Measurements from ENCODE around the gene TPPP3.

Gene TPPP3

DNA sequence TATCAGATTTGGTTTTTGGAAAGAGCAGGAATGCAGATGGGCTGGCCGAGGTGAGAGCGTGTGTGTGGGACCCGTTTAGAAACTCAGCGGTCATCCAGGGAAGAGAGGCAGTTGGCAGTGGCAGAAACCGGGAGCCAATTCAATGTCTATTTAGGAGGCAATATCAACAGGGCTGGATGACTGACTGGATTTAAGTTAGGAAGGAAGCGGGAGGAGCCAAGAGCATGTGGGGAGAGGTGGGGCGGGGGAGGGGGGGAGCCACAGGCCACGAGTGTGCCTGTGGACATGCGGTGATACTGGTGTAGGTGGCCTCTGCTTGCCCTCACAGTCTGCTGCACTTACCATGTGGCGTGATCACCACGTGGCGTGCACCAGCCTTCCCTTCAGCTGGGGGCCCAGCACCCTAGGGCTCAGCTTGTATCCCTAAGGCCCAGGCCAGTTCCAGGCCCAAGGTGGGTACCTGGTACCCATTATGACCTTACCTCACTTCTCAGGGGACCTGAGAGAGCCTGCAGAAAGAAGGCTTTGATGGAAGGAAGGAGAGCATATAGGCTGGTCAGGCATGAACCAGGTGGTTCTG, 10.8 kb upstream of the TPPP3 start:
- no peak for DNase-seq

DNA sequence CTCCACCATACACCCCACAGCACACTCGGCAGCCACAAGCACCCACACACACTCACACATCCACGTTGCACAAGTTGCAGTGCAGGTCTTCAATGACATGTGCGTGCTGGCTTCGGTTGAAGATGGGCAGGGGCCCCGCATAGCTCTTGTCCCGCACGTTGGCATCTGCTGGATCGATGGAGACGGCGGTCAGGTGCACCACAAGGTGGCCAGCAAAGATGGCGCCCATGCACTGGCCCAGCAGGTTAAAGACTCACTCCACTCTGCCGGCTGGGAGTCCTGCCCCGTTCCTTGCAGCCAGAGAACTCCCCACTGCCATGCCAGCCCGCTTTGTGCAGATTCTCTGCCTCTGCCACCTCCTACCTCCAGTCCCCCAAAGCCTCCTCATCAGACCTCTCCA, 7.6 kb upstream of the TPPP3 start:
- no peak for DNase-seq

DNA sequence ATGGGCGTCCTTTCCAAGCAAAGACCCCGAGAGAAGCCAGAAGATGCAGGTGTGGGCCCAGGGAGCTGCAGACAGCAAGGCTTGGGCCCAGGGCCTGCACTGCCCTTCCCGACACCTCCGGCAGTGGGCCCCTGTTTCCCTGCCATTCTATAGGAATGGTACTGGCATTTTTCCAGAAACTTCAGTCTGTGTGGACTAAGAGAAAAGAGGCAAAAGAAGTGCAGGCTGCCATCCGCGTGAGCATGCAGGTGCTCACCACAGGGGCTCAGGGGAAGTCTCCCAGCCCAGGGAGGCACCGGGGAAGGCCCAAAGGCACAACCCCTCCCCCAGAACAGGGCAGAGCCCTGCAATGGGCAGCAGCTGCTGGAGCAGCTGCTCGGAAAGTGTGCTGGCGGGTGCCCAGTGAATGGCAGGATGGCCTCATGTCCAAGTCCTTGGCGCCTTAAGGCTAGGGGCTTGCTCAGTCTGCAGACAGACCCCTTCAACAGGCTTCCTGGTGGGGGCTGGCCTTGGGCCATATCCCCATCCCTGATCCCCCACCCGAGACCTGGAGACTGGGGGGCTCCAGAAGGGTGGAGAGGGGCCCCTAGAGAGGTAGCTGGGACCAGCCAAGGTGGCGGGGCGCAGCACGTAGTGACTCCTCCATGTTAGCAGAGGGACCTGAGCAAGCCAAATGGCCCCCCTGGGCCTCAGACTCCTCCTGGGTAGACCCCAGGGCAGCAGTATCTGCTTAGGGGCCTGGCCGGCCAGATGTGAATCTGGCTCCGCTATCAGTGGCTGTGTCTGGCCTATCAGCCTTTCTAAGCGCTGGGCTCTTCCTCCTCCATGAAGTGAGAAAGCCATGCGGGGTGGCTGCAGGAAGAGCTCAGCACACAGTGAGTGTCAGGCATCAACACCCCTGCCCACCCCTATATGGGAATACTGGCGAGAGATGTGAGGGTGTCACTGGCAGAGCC, 6.7 kb upstream of the TPPP3 start:
- DNase-seq, result no peak

DNA sequence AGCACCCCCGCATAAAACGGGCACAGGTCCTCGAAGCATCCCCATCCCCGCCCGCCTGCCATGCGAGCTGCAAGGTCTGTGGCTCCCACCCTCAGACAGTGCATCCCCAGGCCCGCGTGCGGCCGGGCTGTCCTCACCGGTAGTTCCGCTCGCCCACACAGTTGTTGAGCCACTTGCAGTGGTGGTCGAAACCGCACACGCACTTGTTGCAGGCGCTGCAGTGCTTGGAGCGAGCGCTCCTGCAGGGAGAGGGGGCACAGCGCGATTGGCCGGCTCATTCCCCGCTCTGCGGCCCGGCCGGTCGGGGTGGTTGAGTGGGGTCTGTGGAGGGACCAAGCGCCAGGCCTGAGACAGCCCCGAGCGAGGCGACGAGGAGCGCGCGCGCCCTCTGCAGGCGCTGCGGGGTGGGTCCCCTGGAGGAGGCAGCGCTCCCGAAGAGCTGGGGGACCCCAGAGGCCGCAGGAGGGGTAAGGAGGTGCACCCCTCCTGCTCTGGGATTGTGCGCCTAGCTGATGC, 6.0 kb upstream of the TPPP3 start:
- peak; percentile 9 for DNase-seq

DNA sequence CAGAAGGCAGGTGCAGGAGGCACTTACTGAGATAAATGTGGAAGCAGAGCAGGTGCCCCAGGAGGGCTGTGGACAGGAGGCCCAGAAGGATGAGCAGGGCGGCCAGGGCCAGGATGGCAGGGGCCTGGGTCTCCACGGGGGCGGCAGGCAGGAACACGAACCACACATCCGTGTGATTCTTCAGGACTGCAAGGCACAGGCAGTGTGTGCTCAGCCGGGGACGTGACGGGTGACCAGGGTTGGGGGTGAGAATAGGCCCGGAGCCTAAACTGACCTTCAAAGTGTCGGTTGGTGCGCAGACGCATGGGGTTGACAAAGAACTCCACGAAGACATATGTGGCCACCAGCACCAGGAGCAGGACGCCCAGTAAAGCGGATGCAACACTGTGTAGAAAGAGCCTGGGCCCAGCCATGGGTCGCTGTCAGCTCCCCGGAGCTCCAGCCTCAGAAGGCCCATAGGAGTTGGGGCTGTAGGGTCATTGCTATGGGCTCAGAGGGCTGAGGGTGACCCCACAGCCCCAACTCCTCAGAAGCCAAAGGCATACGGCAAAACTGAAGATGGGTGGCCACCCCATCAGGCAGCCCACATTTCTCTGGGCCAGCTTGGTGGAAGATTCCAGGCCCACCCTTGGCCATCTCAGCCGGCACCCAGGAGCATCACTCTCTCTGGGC, 5.4 kb upstream of the TPPP3 start:
- DNase-seq, result no peak

DNA sequence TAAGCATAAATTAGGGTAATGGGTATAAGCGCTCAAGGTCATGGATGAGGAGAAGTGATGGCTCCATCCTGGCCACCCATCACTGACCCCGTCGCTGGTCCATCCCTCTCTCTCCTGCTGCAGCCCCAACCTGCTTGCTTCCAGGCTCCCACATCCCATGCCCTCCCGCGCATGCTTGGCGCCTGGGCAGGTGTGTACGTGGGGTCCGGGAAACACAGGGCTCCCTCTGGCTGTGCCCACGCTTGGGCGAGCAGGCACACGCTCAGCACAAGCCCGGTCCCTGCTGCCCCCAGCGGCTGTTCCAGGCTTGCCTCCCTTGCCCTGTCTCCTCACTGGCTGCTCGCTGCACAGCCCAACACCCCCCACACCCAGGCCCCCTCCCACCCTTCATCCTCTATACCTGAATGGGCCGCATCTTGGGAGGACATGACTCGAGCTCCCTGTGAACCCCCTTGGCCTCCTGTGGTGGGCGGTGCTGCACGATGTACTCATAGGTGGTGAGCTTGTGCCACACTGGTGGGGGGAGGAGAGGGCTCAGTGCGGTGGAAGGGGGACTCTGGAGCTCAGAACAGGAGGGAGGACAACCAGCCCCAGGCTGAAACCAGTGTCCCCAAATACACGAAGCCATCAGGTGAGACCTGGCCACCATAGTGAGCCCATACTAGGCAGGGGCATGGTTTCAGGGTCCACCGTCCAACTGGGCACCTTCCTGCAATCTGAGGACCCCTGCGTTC, 4.7 kb upstream of the TPPP3 start:
- no peak for DNase-seq

DNA sequence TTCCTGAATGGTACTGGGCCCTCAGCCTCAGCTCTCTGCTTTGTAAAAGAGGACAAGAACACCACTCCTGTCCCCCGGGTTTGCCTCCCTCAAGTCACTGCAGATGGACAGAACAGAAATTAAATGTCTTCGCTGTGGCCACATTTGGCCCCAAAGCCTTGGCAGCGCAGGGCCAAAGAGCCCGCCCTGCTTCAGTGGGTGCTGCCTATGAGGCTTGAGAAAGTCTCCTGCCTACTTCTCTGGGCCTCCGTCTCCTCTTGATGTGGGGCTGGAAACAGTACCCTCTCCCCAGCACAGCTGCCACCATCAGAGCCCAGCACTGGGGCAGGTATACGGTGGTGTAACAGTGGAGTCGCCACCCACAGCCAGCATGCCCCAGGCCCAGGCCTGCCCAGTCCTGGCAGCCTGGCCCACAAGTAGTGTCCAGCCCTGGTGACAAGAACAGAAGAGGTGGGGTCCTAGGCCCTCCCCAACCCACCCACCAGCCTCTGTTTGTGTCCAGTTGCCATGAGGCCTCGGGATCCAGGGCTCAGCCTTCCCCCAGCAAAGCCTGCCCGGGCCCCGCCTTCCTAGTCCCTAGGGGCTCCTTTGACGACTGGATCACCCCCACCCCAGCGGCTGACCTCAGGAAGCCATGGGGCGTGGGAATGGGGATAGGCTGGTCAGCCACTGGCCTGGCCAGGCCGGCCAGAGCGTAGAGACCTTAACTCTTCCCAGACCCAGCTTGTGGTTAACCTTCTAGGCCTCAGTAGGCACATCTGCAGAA, 3.9 kb upstream of the TPPP3 start:
- no peak for DNase-seq

DNA sequence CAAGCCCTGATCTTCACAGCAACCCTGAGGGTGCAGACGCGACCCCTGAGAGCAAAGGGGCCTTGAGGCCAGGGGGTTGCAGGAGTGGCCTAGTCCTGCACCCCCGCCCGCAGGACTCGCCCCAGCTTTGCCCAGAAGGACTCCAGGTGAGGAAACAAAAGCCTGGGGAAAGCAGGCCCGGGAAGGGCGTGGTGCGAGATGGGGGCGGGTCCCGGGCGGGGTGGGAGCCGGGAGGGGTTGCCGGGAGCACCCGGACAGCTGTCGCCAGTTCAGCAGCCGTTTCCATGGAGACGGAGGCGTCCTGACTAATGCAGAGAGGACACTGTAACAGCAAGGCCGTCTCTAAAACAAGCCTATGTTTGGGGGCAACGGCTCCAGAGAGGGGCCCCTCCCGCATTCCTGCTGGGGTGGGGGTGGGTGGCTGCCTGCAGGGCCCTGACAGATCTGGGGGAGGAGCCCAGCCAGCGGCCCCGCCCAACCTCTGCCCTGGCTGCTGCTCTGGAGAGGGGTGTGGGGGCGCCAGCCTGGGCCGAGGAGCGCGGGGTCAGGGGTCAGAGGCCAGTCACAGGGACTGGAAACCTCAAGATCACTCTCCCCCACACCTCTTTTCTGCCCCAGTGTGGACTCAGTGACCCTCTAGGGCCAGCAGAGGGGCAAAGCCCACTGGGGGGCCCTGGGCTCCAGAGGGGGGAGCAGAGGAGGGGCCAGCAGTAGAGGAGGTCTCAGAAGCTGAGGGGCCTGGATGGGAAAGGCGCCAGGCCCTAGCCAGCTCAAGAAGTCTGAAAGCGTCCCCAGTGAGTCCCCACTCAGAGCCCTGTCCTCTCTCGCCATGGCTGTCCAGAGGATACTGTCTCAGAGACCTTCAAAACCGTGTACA, 3.1 kb upstream of the TPPP3 start:
- DNase-seq, result no peak

DNA sequence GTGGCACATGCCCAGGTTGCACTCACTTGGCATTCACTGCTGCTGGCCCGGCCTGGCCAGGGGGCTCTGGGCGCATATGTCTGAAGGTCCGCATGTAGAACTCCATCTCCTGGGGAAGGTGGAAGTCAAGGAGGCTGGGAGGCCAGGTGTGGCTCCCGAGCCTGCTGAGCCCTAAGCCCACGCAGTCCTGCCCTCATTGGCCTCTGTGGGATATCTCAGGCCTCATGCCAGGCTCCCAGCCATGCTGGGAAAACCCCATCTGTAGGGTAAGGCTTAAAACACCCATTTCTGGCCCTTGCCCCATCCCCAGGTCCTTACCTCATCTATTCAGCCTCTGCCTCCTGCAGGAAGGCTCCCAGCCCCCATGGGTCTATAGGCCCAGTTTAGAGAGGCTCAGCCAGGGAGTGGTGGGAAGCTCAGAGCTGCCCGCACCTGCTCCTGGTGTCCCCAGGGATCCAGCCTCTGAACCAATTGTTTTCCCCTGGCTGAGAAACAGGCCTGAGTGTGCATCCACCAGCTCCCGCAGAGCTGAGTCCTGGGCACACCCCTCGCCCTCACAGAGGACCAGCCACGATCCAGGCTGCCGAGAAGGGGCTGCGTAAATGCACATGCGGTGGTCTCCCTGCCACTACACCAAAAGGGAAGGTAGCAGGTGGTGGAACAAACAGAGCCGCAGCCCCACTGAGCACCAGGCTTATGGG, 2.3 kb upstream of the TPPP3 start:
- DNase-seq, result no peak

DNA sequence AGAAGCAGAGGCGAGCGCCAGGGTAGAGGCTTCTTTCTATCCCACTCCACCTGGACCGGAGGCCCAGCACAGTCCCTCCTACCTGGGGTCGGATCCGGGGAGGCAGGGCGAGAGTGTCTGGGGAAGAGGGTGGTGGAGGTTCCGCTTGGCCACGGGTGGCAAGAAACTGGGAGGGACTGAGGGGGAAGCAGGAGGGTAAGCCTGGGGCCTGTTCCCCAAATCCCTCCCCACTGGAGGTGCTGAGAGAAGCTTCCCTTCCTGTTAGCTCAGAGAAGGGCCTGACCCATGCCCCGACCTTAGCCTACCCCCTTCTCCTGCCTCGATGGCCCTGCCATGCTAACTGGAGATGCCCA, 1.8 kb upstream of the TPPP3 start:
- no peak for DNase-seq

DNA sequence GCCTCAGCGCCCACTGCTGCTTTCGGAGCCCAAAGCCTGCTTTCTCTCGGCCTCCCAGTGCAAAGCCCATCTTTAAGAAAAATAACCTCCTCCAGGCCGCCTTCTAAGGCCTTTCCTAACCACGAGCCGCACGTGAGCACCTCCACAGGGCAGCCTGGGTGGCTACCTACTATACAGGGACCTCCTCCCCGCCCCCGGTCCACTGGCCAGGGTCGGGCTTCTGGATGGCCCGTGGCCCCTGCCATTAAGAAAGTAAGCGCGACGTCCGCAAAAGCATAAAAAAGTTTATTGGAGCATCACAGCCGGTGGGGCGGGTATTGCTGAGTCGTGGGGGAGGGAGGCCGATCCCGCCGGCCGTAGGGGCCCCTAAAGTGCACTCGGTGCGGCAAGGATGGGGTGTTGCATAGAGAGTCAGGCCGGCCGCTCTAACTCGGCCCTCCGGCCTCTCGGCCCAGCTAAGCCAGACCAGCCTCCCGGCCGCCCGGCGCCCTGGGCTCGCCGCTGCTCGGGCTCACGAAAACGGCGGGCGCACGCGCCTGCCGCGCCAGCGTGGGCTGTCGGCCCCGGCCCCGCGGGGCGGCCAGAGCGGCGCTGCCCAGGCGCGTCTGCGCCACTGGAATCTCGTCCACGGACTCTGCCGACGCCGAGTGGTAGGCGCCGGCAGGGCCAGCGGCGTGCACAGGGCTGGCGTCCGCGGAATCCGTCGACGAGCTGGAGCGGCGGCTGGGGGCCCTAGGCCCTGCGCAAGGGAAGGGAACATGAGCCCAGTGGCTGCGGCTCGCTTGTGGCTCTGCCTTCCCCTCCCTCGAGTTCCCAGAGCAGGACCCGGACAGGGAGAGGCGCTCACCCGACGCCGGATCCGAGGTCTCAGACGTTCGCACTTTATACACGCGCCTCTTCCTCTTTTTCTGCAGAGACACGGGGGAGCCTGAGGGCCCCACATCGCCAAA, 1.1 kb upstream of the TPPP3 start:
- DNase-seq, result no peak

DNA sequence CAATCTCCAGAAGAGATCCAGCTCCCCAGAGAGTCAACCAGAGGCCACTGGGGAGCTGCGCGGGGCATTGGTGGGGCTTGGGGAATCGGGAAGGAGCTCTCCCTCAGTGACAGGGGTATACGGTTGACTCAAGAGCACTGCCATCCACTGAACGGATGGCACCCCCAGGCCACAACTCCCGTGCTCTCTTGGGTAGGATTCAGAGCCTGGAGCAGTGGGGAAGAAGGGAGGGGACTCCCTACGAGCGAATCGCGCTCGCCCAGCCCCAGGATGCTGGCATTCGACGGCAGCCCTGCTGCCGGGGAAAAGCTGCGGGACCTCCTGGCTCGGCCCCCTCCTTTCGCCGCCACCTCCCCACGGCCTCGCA, 473 bp upstream of the TPPP3 start:
- DNase-seq, result no peak

DNA sequence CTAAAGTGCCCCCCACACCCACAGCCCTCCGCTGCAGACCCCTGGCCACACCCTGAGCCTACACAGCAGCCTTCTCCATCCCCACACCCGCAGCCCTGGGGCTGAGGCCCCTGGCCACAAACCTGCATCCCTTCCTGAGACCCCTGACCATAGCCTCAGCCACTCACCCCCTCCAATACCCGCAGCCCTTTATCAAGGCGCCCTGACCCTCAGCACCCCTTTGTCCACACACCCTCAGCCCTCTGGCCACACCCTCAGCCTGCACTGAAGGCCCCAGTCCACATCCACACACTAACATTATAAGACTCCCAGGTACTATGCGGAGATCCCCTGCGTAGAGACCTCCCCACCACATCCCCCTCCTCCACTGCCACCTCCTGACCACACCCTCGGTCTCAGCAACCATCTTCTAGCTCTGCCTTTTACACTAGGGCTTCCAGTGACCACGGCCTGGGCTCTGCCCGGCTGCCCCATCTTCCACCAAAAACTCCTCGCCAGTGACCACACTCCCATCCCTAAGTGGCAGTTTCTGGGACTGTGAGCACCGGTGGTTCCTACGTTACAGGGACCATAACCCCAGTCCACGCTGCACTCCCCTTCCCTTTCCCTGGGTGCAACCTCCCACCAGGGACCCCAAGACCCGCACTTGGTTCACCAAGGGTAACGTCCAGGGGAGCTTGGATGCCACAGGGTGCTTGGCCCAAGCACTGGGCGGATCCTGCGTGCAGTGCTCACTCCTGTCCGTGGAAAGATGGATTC, 818 bp downstream of the TPPP3 start:
- no peak for DNase-seq

DNA sequence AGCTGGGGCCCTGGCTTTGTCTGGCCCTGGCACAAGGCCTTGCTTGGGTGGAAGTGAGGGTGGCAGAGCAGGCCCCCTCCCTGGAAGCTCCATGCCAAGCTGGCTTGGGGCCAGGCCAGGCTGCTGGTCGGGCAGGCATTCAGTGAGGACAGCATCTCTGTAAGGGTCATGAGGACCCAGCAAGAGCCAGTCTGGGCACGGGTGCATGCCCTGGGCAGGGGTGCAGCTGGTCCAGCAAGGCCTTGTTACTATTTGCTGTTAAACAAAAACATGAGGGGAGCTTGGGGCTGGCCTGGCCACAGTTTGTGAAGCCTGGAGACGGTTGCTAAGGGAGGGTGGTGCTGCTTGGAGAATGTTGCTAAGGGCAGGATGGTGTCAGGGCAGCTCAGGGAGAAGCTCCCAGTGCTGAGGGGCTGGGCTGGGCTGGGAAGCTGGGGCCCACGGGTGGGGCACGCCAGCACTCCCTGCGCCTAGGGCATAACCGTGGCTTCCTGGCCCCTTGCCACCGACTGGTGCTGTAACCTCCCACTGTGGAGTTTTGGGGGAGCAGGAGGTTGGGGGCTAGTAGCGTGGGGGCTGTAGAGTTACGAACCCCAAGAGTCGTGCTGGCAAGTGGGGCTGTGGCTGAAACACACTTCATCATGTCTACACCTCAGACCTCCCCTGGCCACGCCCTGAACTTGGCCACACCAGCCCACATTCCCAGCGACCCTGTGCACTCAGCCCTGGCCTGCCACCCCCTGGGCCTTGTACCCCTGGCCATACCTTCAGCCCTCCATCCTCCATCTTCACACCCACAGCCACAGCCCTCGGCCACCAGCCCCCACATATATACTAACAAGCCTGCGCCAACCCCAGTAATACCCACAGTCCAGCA, 1.6 kb downstream of the TPPP3 start:
- no peak for DNase-seq

DNA sequence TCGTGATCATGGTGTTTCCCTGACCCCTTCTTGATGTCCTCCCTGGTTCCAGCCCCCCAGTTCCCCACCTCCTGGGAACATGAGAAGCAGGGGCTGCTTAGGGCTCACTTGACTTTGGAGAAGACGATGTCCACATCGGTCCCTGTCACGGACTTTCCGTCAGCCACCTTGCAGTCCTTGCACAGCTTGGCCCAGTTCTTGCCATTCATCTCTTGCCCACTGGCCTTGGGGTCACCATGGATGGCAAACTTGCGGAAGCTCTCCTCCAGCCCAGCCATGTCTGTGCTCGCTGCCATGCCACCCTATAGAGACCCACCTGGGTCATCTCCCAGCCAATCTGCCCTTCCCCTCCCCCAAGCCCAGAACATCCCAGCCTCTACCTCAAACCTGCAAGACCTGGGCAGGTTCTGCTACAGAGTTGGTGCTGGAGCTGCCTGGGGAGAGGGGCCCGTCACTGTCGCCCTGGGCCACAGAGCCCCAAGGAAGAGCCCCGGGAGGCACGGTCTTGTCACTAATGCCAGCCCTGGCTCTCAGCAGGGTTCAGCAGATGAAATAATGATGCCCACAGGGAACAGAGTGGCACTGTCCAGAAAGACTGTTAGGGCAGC, 2.4 kb downstream of the TPPP3 start:
- DNase-seq, result no peak

DNA sequence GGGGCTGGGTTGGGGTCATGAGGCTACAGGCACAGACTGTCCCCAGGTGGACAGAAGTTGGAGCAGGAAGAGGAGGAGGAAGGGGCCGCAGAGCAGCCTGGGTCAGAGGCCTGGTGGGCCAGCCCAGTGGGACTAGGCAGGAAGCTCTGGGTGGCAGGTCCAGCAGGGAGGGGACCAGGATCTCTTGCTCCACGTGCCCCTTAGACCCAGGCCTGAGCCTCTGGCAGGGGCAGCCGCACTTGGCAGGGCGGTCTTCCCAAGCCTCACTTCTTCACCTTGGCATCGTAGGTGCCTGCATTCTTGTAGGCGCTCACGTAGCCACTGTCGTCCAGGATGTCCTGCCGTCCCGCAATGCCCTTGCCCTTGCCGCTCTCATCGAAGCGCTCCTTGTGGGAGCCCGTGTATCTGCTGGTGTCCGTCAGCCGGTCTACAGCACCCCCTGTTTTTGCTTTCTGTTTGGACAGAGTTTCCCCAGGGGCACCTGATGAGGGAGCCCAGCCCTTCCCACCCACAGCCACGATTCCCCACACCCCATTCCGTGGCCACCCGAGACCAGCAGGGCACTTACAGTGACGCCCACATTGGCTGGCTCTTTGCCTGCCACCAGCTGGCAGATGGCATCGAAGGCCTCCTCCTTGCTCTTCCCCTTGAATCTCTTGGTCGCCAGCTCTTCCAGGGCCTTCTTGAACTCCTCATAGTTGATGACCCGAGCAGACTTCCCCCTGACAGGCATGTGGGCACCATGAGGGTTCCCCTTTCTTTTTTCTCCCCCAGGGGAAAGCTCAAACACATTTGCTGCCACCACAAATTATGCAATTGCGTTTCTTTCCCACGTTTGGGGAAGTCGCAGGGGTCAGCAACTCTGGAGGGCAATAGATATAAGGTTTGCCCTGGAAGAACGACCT, 3.1 kb downstream of the TPPP3 start:
- DNase-seq, result no peak

Measured in effector CD8-positive, alpha-beta T cell (primary cell).